Cardiac muscle cell (in vitro differentiated cells and primary cell): ENCODE measurements around the gene CRIP2. TPM values are rescaled to one million over a fixed set of nuclear protein-coding genes. Genes with fewer than 3 reads are reported as not detected.

Experiments
- DNase-seq, 2 donors: peaks; one replicate each; pipeline versions ENCODE4 v3.0.0 to v3.0.0-alpha.2; 2010 to 2017; ENCODE audit warnings: low read depth in 1 of 2, low spot score in 1 of 2
- H3K27ac ChIP-seq: fragments of 200-600 bp; sonication (generic); 2 replicates; pipeline ENCODE4 v1.5.1; 2016
- H3K27me3 ChIP-seq: fragments of 200-600 bp; sonication (generic); 2 replicates; pipeline ENCODE4 v1.6.0; 2016; ENCODE audit warnings: control low read depth
- H3K36me3 ChIP-seq: fragments of 200-600 bp; sonication (generic); 2 replicates; pipeline ENCODE4 v1.5.1; 2016; ENCODE audit warnings: control low read depth
- H3K4me1 ChIP-seq: fragments of 200-600 bp; sonication (generic); 2 replicates; pipeline ENCODE4 v1.8.1; 2017; ENCODE audit warnings: low read depth, mild to moderate bottlenecking, mixed run types
- H3K4me3 ChIP-seq: fragments of 200-600 bp; sonication (generic); 2 replicates; pipeline ENCODE4 v1.5.1; 2016; ENCODE audit warnings: mild to moderate bottlenecking
- H3K9me3 ChIP-seq: fragments of 200-600 bp; sonication (generic); 2 replicates; pipeline ENCODE4 v1.5.1; 2017; ENCODE audit warnings: low read depth, mild to moderate bottlenecking, control low read depth
- CTCF ChIP-seq: IDR thresholded peaks from 2 replicates; pipeline ENCODE4 v1.5.1; 2012; ENCODE audit warnings: low read depth, mild to moderate bottlenecking, low read length
- polyA plus RNA-seq: library from polyadenylated mRNA; unstranded; fragments of >200 nt; fragmentation: Nextera tagmentation; extraction: Ambion mirVana; gene quantifications from 2 replicates; pipeline ENCODE4 v1.2.1, GENCODE V29; 2016
- total RNA-seq: library from RNA; depleted of rRNA; stranded (reverse); fragments of >200 nt; gene quantifications from 2 replicates; pipeline ENCODE4 v1.2.3, GENCODE V29; 2016

The CRIP2 gene
- total and polyA plus RNA-seq, 2 experiments from 2014 or later, result 804 to 1,845 TPM

- Histone ChIP-seq H3K4me1 (peaks cover 18% of the 10 kb centered on the region), H3K27ac (peak within 1 kb of the TSS; percentile 92), H3K27me3 (no peaks in the 10 kb centered on the region), H3K36me3 (no peaks in the 10 kb centered on the region), H3K9me3 (no peaks in the 10 kb centered on the region), H3K4me3 (peak within 1 kb of the TSS; percentile 45)
- DNase-seq, result peak; percentile 98 to 100
- TF ChIP-seq CTCF, result peak; percentile 64
Measured at GRCh38 chr14:105490572-105491365, 16.1 kb downstream of the CRIP2 start, which contains the start of gene TEDC1. Gene TEDC1, plus strand, starts transcription at chr14:105491246. Its CDS starts 130 bp downstream, at chr14:105491376.

- Histone ChIP-seq H3K27me3 (no peaks in the 10 kb centered on the region), H3K27ac (peak overlapping the region; percentile 11), H3K36me3 (no peaks in the 10 kb centered on the region), H3K4me3 (peak overlapping the region; percentile 37), H3K9me3 (no peaks in the 10 kb centered on the region), H3K4me1 (peaks cover 12% of the 10 kb centered on the region)
- DNase-seq, result peak in 1 of 2 donors; percentile 32
- TF ChIP-seq CTCF, result no peak
Measured at GRCh38 chr14:105491366-105491973, 16.8 kb downstream of the CRIP2 start.

GRCh38 chr14:105492031-105492970 lies 17.7 kb downstream of the CRIP2 start:
- peaks cover 12% of the 10 kb centered on the region for H3K4me1 ChIP-seq
- H3K4me3 ChIP-seq, result no peak overlapping the region
- H3K27ac ChIP-seq, result no peak overlapping the region
- no peaks in the 10 kb centered on the region for H3K9me3 ChIP-seq
- no peak for TF ChIP-seq CTCF
- H3K27me3 ChIP-seq, result no peaks in the 10 kb centered on the region
- no peak for DNase-seq
- H3K36me3 ChIP-seq, result no peaks in the 10 kb centered on the region

- Histone ChIP-seq H3K9me3 (no peaks in the 10 kb centered on the region), H3K27me3 (no peaks in the 10 kb centered on the region)
- DNase-seq, result no peak
Measured at GRCh38 chr14:105492971-105493871, 18.6 kb downstream of the CRIP2 start.

More at GRCh38 chr14:105492971-105493871, 18.6 kb downstream of the CRIP2 start:
- Histone ChIP-seq H3K27ac (no peak overlapping the region), H3K36me3 (no peaks in the 10 kb centered on the region), H3K4me1 (peaks cover 12% of the 10 kb centered on the region), H3K4me3 (no peak overlapping the region)
- TF ChIP-seq CTCF, result no peak
